Measurements from ENCODE around the gene TYK2. TPM values are rescaled to one million over a fixed set of nuclear protein-coding genes. Genes with fewer than 3 reads are reported as not detected.

TYK2 gene
- total RNA-seq, 2 donors from 2014 or later: 72.4 to 168 TPM

DNA sequence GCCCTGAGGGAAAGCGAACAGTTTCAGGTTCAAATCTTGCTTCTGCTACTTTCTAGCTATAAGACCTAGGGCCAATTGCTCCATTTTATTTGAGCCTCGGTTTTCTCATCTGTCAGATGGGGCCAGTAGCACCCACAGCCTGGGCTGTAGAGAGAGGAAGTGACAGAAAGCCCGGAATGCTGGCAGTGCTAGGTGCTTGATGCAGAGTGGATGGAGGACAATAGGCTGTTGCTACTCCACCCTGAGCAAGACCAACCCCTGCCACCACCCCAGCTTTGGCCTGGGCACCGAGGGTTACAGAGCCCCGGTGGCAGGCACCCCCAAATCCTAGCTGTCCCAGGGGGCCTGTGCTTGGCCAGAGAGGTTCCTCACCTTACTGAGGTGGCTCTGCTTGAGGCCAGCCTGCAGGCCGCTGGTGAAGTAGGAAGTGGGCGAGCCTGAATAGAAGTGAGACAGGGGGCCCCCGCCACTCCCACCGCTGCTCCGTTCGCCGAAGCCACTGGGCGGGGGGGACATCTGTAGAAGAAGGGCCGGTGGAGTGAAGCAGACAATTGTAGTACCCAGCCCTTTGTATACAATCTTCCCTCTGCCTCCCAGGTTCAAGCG lies 62.4 kb downstream of the TYK2 start:
- no peak overlapping the region for H3K27ac ChIP-seq
- peaks cover 16% of the 10 kb centered on the region for H3K4me1 ChIP-seq
- 90 to 97% methylated on average over 12 to 14 of the region's 15 CpGs for WGBS, 2 donors
- ATAC-seq (no peak), DNase-seq (no peak)
- no peaks in the 10 kb centered on the region for H3K27me3 ChIP-seq
- TF ChIP-seq, protein P1, sequence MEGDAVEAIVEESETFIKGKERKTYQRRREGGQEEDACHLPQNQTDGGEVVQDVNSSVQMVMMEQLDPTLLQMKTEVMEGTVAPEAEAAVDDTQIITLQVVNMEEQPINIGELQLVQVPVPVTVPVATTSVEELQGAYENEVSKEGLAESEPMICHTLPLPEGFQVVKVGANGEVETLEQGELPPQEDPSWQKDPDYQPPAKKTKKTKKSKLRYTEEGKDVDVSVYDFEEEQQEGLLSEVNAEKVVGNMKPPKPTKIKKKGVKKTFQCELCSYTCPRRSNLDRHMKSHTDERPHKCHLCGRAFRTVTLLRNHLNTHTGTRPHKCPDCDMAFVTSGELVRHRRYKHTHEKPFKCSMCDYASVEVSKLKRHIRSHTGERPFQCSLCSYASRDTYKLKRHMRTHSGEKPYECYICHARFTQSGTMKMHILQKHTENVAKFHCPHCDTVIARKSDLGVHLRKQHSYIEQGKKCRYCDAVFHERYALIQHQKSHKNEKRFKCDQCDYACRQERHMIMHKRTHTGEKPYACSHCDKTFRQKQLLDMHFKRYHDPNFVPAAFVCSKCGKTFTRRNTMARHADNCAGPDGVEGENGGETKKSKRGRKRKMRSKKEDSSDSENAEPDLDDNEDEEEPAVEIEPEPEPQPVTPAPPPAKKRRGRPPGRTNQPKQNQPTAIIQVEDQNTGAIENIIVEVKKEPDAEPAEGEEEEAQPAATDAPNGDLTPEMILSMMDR (IDR thresholded peaks at IDR 0.05): no peak
- TF ChIP-seq POLR2A (IDR thresholded peaks at IDR 0.05): no peak
- no peak overlapping the region for H3K4me3 ChIP-seq
- H3K36me3 ChIP-seq (replicated peaks in 1 of 2; ENCODE audit: insufficient read depth in 1 of 2, low read depth in 2 of 2): peaks cover 0 to 22% of the 10 kb centered on the region in 2 donors
- no peaks in the 10 kb centered on the region for H3K9me3 ChIP-seq
- intact Hi-C loops (cut with DNase I): no loop called here

DNA sequence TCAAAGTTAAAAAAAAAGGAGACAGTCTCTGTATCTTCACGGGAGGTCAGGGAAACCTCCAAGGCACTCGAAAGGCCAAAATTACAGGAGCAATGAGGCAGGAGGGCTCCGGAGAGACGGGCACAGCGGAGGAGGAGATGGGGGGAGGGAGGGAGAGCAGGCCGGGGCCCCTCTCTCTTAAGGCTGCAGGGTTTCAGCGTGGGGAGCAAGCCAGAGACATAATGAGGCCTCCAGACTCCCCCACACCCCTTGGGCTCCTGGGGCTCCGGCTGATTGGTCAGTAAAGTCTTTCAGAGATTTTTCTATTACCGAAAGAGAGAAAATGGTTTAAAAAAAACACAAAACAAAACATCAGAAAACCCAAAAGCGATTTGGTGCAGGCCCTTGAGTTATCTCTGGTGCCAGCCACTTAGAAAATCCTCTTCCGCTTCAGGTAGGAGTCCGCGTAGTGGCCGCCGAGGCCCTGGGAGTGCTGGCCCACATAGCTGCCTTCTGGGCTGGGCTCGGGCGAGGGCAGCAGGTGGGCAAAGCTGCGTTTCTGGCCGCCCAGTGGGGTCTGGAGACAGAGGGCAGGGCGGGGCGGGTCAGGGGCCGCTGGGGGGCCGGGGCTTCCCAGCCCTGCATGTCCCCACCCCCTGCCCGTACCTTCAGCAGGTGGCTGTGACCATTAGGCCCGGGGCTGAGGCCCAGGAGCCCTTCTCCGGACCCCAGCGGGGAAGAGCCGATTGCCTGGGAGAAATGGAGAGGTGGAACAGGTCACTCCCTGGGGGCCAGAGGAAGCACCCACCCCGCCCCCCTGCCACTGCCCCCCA lies 63.1 kb downstream of the TYK2 start:
- Histone ChIP-seq H3K4me3 (no peak overlapping the region), H3K9me3 (no peaks in the 10 kb centered on the region), H3K27me3 (no peaks in the 10 kb centered on the region), H3K36me3 (replicated peaks in 1 of 2; ENCODE audit: insufficient read depth in 1 of 2, low read depth in 2 of 2) (peaks cover 0 to 18% of the 10 kb centered on the region in 2 donors), H3K4me1 (peaks cover 16% of the 10 kb centered on the region), H3K27ac (no peak overlapping the region)
- DNase-seq (no peak), ATAC-seq (no peak)
- intact Hi-C loops (cut with DNase I): no loop called here
- 81 to 85% methylated on average over 14 to 28 of the region's 29 CpGs for WGBS, 2 donors
- TF ChIP-seq POLR2A (IDR thresholded peaks at IDR 0.05): no peak
- TF ChIP-seq, protein P1 (IDR thresholded peaks at IDR 0.05): no peak

DNA sequence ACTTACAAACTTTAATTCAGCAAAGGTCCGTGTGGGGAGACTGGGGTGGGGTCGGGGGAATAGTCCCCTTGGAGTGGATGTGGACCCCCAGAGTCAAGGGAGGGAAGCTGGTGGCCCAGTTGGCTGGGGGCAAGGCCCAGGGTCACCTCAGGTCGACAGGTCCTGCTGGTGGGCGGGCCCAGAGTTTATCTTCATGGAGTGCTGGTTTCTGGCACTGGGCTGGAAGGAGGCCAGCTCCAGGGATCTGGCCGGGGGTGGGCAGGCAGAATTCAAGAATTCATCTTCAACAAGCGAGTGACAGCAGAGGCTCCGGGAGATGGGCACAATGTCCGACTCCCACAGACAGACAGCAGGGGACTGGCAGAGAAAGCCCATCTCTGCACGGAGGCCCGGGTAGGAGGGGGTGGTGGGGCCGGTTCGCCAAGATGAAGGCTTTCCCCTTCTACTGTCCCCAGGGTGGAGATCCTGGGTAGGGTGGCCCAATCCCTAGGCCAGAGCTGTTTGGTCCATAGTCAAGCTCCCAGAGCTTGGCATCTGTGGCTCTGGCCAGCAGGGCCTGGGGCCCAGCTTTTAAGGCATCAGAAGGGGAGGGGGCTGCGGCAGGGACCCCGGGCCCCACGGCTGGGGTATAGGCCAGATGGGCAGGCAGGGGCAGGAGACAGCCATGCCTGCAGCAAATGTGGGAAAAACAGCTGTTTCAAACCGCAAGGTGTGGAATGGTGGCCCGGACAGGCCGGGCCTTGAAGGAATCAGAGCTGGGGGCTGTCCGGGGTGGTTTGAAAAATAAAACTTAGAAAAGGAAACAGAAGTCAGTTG lies 63.9 kb downstream of the TYK2 start:
- Histone ChIP-seq H3K4me1 (peaks cover 16% of the 10 kb centered on the region), H3K27me3 (no peaks in the 10 kb centered on the region), H3K4me3 (no peak overlapping the region), H3K36me3 (replicated peaks in 1 of 2; ENCODE audit: insufficient read depth in 1 of 2, low read depth in 2 of 2) (peaks cover 0 to 10% of the 10 kb centered on the region in 2 donors), H3K27ac (peak overlapping the region in 3 of 4 donors; percentile 55 to 68 (median 63)), H3K9me3 (no peaks in the 10 kb centered on the region)
- intact Hi-C loops (cut with DNase I): no loop called here
- 59 to 79% methylated on average over 8 to 16 of the region's 19 CpGs for WGBS, 2 donors
- TF ChIP-seq, protein P1 (IDR thresholded peaks at IDR 0.05): no peak
- no peak for TF ChIP-seq POLR2A (IDR thresholded peaks at IDR 0.05)
- peak; percentile 12 for ATAC-seq
- DNase-seq: peak in 2 of 4 donors; percentile 23 to 33

DNA sequence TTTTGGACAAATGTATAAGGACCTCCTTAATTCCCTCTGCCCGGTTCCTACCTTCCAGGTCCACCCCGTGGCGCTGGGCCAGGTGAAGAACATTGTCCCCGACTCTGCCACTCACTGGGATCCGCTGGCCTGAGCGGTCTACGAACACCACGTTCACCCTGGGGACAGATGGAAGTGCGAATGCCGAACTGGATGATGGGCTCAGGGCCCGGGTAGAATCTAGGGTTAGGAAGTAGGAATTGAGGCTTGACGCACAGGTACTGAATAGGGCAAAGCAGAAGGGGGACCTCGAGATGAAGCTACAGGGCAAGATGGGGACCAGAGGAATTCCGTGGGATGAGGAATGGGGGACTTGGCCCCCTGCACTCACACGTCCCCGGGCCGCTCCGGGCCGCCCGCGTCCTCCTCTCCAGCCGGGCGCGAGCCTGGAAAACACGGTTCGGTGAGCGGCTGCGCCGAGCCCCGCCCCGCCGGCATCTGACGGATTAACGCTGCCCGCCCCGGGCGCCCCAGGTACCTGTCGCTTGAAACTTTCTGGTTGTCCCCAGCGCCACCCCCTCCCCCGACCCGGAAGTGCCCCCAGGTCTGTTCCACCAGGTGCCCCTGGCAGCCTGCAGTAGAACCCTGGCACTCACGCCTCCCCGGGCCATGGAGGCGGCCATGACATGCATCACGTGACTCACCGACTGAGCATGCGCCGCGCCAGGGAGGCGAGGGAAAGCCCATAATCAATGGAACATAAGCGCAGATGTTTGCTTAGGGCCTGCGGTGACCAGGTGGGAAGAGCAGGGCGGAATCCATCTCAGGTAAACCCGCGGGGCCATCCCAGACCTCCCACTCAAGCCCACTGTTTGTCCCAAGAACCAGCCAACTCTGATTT lies 64.8 kb downstream of the TYK2 start, which contains the start of gene FDX2:
FDX2 (minus strand) TSS at position 681 of the 880 bp plus-strand sequence; CDS start at position 662, 19 bp downstream.
- intact Hi-C loops (cut with DNase I): no loop called here
- DNase-seq (peak; percentile 92 to 93 (median 92)), ATAC-seq (peak; percentile 91)
- TF ChIP-seq POLR2A (IDR thresholded peaks at IDR 0.05): peak in 2 of 3 donors; percentile 37 to 44
- TF ChIP-seq, protein P1 (IDR thresholded peaks at IDR 0.05): peak in 1 of 7 experiments; percentile 6
- H3K4me3 ChIP-seq: peak within 1 kb of the TSS; percentile 87 to 90
- peaks cover 16% of the 10 kb centered on the region for H3K4me1 ChIP-seq
- no peaks in the 10 kb centered on the region for H3K27me3 ChIP-seq
- WGBS, 2 donors: 0 to 1% methylated on average over 17 to 52 of the region's 55 CpGs
- H3K27ac ChIP-seq: peak within 1 kb of the TSS in 3 of 4 donors; percentile 55 to 68 (median 63)
- H3K9me3 ChIP-seq: no peaks in the 10 kb centered on the region
- peaks cover 0 to 8% of the 10 kb centered on the region in 2 donors for H3K36me3 ChIP-seq (replicated peaks in 1 of 2; ENCODE audit: insufficient read depth in 1 of 2, low read depth in 2 of 2)

Data from body of pancreas (tissue), 4 donors.